ENCODE measurements around the gene FREM1.

The FREM1 gene

GRCh38 chr9:14782286-14783051 lies 127.8 kb downstream of the FREM1 start:
- in situ Hi-C loops (cut with MboI; ENCODE audit: low pct_unique_long_range_greater_than_20kb, low sequenced_read_pairs, unreplicated experiment), result no loop called here
- TF ChIP-seq CTCF (IDR thresholded peaks at IDR 0.05; ENCODE audit: extremely low read depth, insufficient read depth, missing control alignments), result no peak
- no peak for DNase-seq (ENCODE audit: low spot score)

- in situ Hi-C loops (cut with MboI; ENCODE audit: low pct_unique_long_range_greater_than_20kb, low sequenced_read_pairs, unreplicated experiment), result no loop called here
- TF ChIP-seq CTCF (IDR thresholded peaks at IDR 0.05; ENCODE audit: extremely low read depth, insufficient read depth, missing control alignments), result no peak
- no peak for DNase-seq (ENCODE audit: low spot score)
Observed at GRCh38 chr9:14780693-14781092, 129.5 kb downstream of the FREM1 start.

DNA sequence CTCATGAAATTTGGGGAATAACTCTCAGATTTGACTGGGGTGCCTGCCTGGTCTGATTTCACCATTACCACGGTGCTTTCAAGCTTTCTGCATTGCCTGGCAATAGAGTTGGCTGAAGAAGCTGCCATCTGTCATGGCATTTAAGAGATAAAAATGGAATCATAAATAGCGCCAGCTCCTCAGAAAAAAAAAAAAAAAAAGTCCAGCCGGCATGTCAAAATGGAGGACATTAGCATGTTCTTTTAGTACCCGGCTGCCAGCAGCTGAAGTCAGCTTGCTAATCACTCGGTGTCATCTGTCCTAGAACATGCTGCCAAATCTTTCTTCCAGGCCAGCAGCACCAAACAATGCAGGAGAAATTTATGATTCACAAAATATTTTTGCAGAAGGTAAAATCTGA lies 130.0 kb downstream of the FREM1 start:
- DNase-seq (ENCODE audit: low spot score), result no peak
- TF ChIP-seq CTCF (IDR thresholded peaks at IDR 0.05; ENCODE audit: extremely low read depth, insufficient read depth, missing control alignments), result no peak
- in situ Hi-C loops (cut with MboI; ENCODE audit: low pct_unique_long_range_greater_than_20kb, low sequenced_read_pairs, unreplicated experiment), result no loop called here

GRCh38 chr9:14779566-14780022 lies 130.6 kb downstream of the FREM1 start:
- in situ Hi-C loops (cut with MboI; ENCODE audit: low pct_unique_long_range_greater_than_20kb, low sequenced_read_pairs, unreplicated experiment), result no loop called here
- no peak for DNase-seq (ENCODE audit: low spot score)

DNA sequence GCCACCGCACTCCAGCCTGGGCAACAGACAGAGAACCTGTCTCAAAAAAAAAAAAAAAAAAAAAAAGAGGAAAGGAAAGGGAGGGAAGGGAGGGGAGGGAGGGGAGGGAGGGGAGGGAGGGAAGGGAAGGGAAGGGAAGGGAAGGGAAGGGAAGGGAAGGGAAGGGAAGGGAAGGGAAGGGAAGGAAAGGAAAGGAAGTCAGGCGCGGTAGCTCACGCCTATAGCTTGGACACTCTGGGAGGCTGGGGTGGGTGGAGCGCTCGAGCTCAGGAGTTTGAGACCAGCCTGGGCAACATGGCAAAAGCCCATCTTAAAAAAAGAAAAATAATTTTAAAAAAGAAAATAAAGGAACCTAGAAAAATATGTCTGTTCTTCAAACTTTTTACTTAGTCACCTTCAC lies 131.7 kb downstream of the FREM1 start:
- no peak for DNase-seq (ENCODE audit: low spot score)
- TF ChIP-seq CTCF (IDR thresholded peaks at IDR 0.05; ENCODE audit: extremely low read depth, insufficient read depth, missing control alignments), result no peak
- in situ Hi-C loops (cut with MboI; ENCODE audit: low pct_unique_long_range_greater_than_20kb, low sequenced_read_pairs, unreplicated experiment), result no loop called here

More at GRCh38 chr9:14779566-14780022, 130.6 kb downstream of the FREM1 start:
- no peak for TF ChIP-seq CTCF (IDR thresholded peaks at IDR 0.05; ENCODE audit: extremely low read depth, insufficient read depth, missing control alignments)

DNA sequence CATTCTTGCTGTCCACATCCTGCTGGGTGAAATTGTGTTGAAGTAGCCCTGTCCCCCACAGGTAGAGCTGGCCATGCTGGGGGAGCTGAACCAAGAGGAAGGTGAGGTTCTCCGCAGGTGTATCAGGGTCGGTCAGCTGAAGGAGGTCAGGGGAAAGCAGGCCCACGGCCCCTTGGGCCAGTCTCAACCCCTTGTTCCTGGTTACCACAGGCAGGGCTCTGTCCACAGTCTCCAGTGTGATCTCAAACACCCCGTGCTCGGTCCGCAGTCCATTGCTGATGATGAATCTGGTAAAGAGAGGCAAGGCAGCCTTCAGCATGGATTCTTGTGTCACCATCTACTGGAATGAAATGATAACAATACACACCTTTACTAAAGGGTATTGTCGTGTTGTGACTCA lies 134.3 kb downstream of the FREM1 start:
- no peak for TF ChIP-seq CTCF (IDR thresholded peaks at IDR 0.05; ENCODE audit: extremely low read depth, insufficient read depth, missing control alignments)
- in situ Hi-C loops (cut with MboI; ENCODE audit: low pct_unique_long_range_greater_than_20kb, low sequenced_read_pairs, unreplicated experiment), result no loop called here
- no peak for DNase-seq (ENCODE audit: low spot score)

Measured in GM13977 (cell line).